MM.1S (cell line): Measurements from ENCODE around the gene TNFRSF4.

Experiments used
- CTCF ChIP-seq: fragments of 300-600 bp; sonication (generic); IDR thresholded peaks from 2 replicates; pipeline ENCODE4 v1.5.1; 2016; ENCODE audit warnings: antibody characterized with exemption, low read length, mixed read lengths
- EZH2 ChIP-seq: fragments of 300-600 bp; sonication (generic); optimal IDR thresholded peaks from 2 replicates; pipeline ENCODE3; 2017; ENCODE audit warnings: low read depth, mild to moderate bottlenecking, antibody characterized with exemption, low read length, mixed read lengths
- EZH2phosphoT487 ChIP-seq: fragments of 300-600 bp; sonication (generic); IDR thresholded peaks from 2 replicates; pipeline ENCODE4 v1.6.1; 2018; ENCODE audit warnings: antibody characterized with exemption, low read length

GRCh38 chr1:1256956-1257871 is 43.3 kb upstream of the TNFRSF4 start:
- TF ChIP-seq EZH2 (no peak), CTCF (no peak), EZH2phosphoT487 (no peak)
